GM19238 (cell line): ENCODE results near the gene CCDC190.
"Not testable (repeated sequence)": the region's sequence is repeated elsewhere in the genome, so short reads cannot be mapped to it uniquely, and the experiment has no call there.

Experiments
- DNase-seq: peaks from one replicate; pipeline ENCODE4 v3.0.0; 2011; ENCODE audit warnings: low spot score; ENCODE audit not compliant: insufficient read length

The CCDC190 gene

GRCh38 chr1:162861101-162861500, at the start of gene CCDC190:
TSS of gene CCDC190 (minus strand) at chr1:162861175. CDS start at chr1:162859646, 1,529 bp downstream.
- DNase-seq = no peak

- no peak for DNase-seq
Observed at GRCh38 chr1:162910161-162910560, 49.2 kb upstream of the CCDC190 start.

GRCh38 chr1:162908780-162909179, 47.8 kb upstream of the CCDC190 start:
- no peak for DNase-seq

GRCh38 chr1:162908236-162908635, 47.3 kb upstream of the CCDC190 start:
- DNase-seq = no peak

GRCh38 chr1:162906485-162906884, 45.5 kb upstream of the CCDC190 start:
- no peak for DNase-seq

GRCh38 chr1:162905174-162906158, 44.5 kb upstream of the CCDC190 start:
- no peak for DNase-seq

- DNase-seq = no peak
Observed at GRCh38 chr1:162904579-162904978, 43.6 kb upstream of the CCDC190 start.

- DNase-seq = no peak
Observed at GRCh38 chr1:162904023-162904422, 43.0 kb upstream of the CCDC190 start.

GRCh38 chr1:162903246-162903645, 42.3 kb upstream of the CCDC190 start:
- no peak for DNase-seq

- no peak for DNase-seq
Observed at GRCh38 chr1:162902416-162902815, 41.4 kb upstream of the CCDC190 start.

GRCh38 chr1:162901243-162901642, 40.3 kb upstream of the CCDC190 start:
- no peak for DNase-seq

- DNase-seq = no peak
Observed at GRCh38 chr1:162899422-162900146, 38.6 kb upstream of the CCDC190 start.

- no peak for DNase-seq
Observed at GRCh38 chr1:162893612-162893908, 32.6 kb upstream of the CCDC190 start.

- no peak for DNase-seq
Observed at GRCh38 chr1:162892906-162893611, 32.1 kb upstream of the CCDC190 start.

- no peak for DNase-seq
Observed at GRCh38 chr1:162889989-162890388, 29.0 kb upstream of the CCDC190 start.

- no peak for DNase-seq
Observed at GRCh38 chr1:162886705-162887104, 25.7 kb upstream of the CCDC190 start.

- no peak for DNase-seq
Observed at GRCh38 chr1:162885265-162885664, 24.3 kb upstream of the CCDC190 start.

GRCh38 chr1:162884831-162885230, 23.9 kb upstream of the CCDC190 start:
- no peak for DNase-seq

- no peak for DNase-seq
Observed at GRCh38 chr1:162882248-162882674, 21.3 kb upstream of the CCDC190 start.

GRCh38 chr1:162881590-162881989, 20.6 kb upstream of the CCDC190 start:
- no peak for DNase-seq

- DNase-seq = not testable (repeated sequence)
Observed at GRCh38 chr1:162880617-162881016, 19.6 kb upstream of the CCDC190 start.
